Keratinocyte (primary cell): ENCODE results near the gene FBXO27. TPM values are rescaled to one million over a fixed set of nuclear protein-coding genes. Genes with fewer than 3 reads are reported as not detected.

Experiments used
- DNase-seq: peaks from one replicate; pipeline ENCODE4 v3.0.0-alpha.2; 2011; ENCODE audit warnings: low read depth, missing footprints, low spot score
- FAIRE-seq: peaks from 2 replicates; lab custom pipeline; 2011; peaks lifted over from hg19 to GRCh38; lab: Jason Lieb, UNC
- H2AFZ ChIP-seq: 2 replicates; pipeline ENCODE4 v1.6.0; 2012; ENCODE audit warnings: low read length, control low read depth, inconsistent platforms; ENCODE audit not compliant: control insufficient read depth
- H3K27ac ChIP-seq: 2 replicates; pipeline ENCODE4 v1.5.1; 2011; ENCODE audit warnings: low read length; ENCODE audit not compliant: control insufficient read depth, insufficient read depth
- H3K27me3 ChIP-seq: 3 replicates; pipeline ENCODE4 v1.6.0; 2011; ENCODE audit warnings: low read length; ENCODE audit not compliant: control insufficient read depth, insufficient read depth; ENCODE audit errors: extremely low read depth
- H3K36me3 ChIP-seq, 2 experiments: 2 replicates in 1 of 2; 3 replicates in 1 of 2; pipeline ENCODE4 v1.5.1; 2011; ENCODE audit warnings: low read length in 2 of 2, mild to moderate bottlenecking in 1 of 2; ENCODE audit not compliant: control insufficient read depth in 2 of 2, insufficient read depth in 2 of 2; ENCODE audit errors: extremely low read depth in 1 of 2
- H3K4me1 ChIP-seq: 3 replicates; pipeline ENCODE4 v1.5.1; 2011; ENCODE audit warnings: low read length; ENCODE audit not compliant: control insufficient read depth, insufficient read depth; ENCODE audit errors: extremely low read depth
- H3K4me2 ChIP-seq: 3 replicates; pipeline ENCODE4 v1.6.0; 2011; ENCODE audit warnings: low read depth, low read length; ENCODE audit not compliant: control insufficient read depth, insufficient read depth; ENCODE audit errors: extremely low read depth
- H3K4me3 ChIP-seq, 3 experiments: fragments of 200-600 bp in 1 of 3; sonication (generic) in 1 of 3; 2 replicates in 2 of 3; 3 replicates in 1 of 3; pipeline ENCODE4 v1.5.1; 2011 to 2016; ENCODE audit warnings: low read length in 3 of 3, mild to moderate bottlenecking in 3 of 3, control low read depth in 2 of 3, inconsistent platforms in 1 of 3, low read depth in 1 of 3, mixed read lengths in 1 of 3, mixed run types in 1 of 3, moderate library complexity in 1 of 3; ENCODE audit not compliant: control insufficient read depth in 2 of 3, insufficient read depth in 2 of 3; ENCODE audit errors: extremely low read depth in 1 of 3
- H3K79me2 ChIP-seq: 2 replicates; pipeline ENCODE4 v1.6.0; 2012; ENCODE audit warnings: low read length; ENCODE audit not compliant: control insufficient read depth, insufficient read depth
- H3K9ac ChIP-seq: 3 replicates; pipeline ENCODE4 v1.6.0; 2011; ENCODE audit warnings: low read length; ENCODE audit not compliant: control insufficient read depth, insufficient read depth; ENCODE audit errors: extremely low read depth
- H3K9me1 ChIP-seq: 3 replicates; pipeline ENCODE4 v1.6.0; 2011; ENCODE audit warnings: low read length; ENCODE audit not compliant: control insufficient read depth, insufficient read depth; ENCODE audit errors: extremely low read depth
- H3K9me3 ChIP-seq: 2 replicates; pipeline ENCODE4 v1.5.1; 2012; ENCODE audit warnings: low read depth, low read length; ENCODE audit not compliant: control insufficient read depth
- H4K20me1 ChIP-seq: 3 replicates; pipeline ENCODE4 v1.6.0; 2011; ENCODE audit warnings: low read length; ENCODE audit not compliant: control insufficient read depth, insufficient read depth; ENCODE audit errors: extremely low read depth
- EZH2 ChIP-seq: IDR thresholded peaks from one replicate; pipeline ENCODE4 v1.6.1; 2012; ENCODE audit warnings: inconsistent platforms, mild to moderate bottlenecking, low read length, moderate library complexity
- dilution Hi-C: fragments of 300-500 bp; cut with MboI; formaldehyde crosslinking; loops from one replicate; pipeline ENCODE4 v1.7.0; 2020; ENCODE audit warnings: low sequenced_read_pairs; ENCODE audit not compliant: extremely low pct_ligation_motif_present
- polyA plus RNA-seq, 5 experiments: library from polyadenylated mRNA; depleted of rRNA in 3 of 5; stranded (reverse) in 3 of 5; stranded (forward) in 1 of 5; unstranded in 1 of 5; fragments of >200 nt; gene quantifications; 1 replicate in 1 of 5; 2 replicates in 3 of 5; 3 replicates in 1 of 5; pipeline versions ENCODE4 v1.2.1 to v1.2.3, GENCODE V29; 2011 to 2012; ENCODE audit warnings: missing spikeins in 2 of 5, low read depth in 1 of 5, low replicate concordance in 1 of 5
- TF ChIP-seq, protein P1 (sequence below), 3 experiments: IDR thresholded peaks in 1 of 3; conservative IDR thresholded peaks in 1 of 3; optimal IDR thresholded peaks in 1 of 3; 2 replicates in 2 of 3; 3 replicates in 1 of 3; pipeline versions ENCODE3 to v1.5.1; 2011; ENCODE audit warnings: low read length in 3 of 3, mild to moderate bottlenecking in 3 of 3, moderate library complexity in 2 of 3, control low read depth in 1 of 3, inconsistent platforms in 1 of 3; ENCODE audit not compliant: insufficient read depth in 2 of 3; ENCODE audit errors: extremely low read depth in 1 of 3

Gene FBXO27
- polyA plus RNA-seq, 1 donor (not counting 4 experiments of a cell fraction or from before 2014, with no cell fraction given) = 4.4 TPM

DNA sequence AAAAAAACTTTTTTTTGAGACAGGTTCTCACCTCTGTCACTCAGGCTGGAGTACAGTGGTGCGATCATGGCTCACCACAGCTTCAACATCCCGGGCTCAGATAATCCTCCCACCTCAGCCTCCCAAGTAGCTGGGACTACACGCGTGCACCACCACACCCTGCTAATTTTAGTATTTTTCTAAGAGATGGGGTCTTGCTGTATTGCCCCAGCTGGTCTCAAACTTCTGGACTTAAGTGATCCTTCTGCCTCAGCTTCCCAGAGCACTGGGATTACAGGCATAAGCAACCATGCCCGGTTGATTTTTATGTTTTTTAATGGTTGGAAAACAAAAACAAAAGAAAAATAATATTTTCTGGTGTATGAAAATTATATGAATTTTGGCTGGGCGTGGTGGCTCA, 42.6 kb upstream of the FBXO27 start:
- H3K36me3 ChIP-seq = no peaks in the 10 kb centered on the region
- no peaks in the 10 kb centered on the region for H3K79me2 ChIP-seq
- H3K4me1 ChIP-seq = peaks cover 34% of the 10 kb centered on the region
- H3K9me3 ChIP-seq = no peaks in the 10 kb centered on the region
- dilution Hi-C loops = no loop called here
- TF ChIP-seq, protein P1, sequence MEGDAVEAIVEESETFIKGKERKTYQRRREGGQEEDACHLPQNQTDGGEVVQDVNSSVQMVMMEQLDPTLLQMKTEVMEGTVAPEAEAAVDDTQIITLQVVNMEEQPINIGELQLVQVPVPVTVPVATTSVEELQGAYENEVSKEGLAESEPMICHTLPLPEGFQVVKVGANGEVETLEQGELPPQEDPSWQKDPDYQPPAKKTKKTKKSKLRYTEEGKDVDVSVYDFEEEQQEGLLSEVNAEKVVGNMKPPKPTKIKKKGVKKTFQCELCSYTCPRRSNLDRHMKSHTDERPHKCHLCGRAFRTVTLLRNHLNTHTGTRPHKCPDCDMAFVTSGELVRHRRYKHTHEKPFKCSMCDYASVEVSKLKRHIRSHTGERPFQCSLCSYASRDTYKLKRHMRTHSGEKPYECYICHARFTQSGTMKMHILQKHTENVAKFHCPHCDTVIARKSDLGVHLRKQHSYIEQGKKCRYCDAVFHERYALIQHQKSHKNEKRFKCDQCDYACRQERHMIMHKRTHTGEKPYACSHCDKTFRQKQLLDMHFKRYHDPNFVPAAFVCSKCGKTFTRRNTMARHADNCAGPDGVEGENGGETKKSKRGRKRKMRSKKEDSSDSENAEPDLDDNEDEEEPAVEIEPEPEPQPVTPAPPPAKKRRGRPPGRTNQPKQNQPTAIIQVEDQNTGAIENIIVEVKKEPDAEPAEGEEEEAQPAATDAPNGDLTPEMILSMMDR (optimal IDR thresholded peaks at IDR 0.05 in 1 of 3, IDR thresholded peaks at IDR 0.05 in 1 of 3, conservative IDR thresholded peaks at IDR 0.05 in 1 of 3; ENCODE audit: extremely low read depth in 1 of 3, insufficient read depth in 2 of 3, low read length in 3 of 3) = no peak
- no peak for TF ChIP-seq EZH2
- H2AFZ ChIP-seq = no peak overlapping the region
- no peak overlapping the region for H3K27ac ChIP-seq
- no peak overlapping the region for H3K9ac ChIP-seq
- H3K4me2 ChIP-seq = no peak overlapping the region
- no peak for FAIRE-seq
- H3K4me3 ChIP-seq = no peak overlapping the region
- no peaks in the 10 kb centered on the region for H4K20me1 ChIP-seq
- DNase-seq = no peak
- no peaks in the 10 kb centered on the region for H3K27me3 ChIP-seq
- no peaks in the 10 kb centered on the region for H3K9me1 ChIP-seq

DNA sequence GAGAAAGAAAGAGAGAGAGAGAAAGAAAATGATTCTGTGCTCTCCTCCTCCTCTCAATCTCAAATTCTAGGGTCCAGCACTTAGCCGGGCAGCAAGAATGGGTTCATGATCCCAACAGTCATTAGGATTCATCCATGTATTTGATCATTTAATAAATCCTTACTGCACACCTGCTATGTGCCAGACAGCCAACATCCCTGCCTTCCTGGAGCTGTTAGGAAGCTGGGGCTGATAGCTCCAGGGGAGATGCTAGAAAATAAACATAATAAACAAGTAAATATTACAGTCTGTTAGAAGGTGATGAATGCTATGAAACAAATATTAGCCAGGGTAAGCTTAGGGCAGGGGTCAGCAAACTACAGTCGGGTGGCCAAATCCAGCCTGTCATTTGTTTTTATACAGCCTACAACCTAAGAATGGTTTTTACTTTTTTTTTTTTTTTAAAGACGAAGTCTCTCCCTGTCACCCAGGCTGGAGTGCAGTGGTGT, 41.9 kb upstream of the FBXO27 start:
- H2AFZ ChIP-seq = no peak overlapping the region
- H3K9me1 ChIP-seq = no peaks in the 10 kb centered on the region
- H3K9ac ChIP-seq = no peak overlapping the region
- H3K4me1 ChIP-seq = peaks cover 34% of the 10 kb centered on the region
- no peaks in the 10 kb centered on the region for H4K20me1 ChIP-seq
- FAIRE-seq (no peak), DNase-seq (no peak)
- H3K36me3 ChIP-seq = no peaks in the 10 kb centered on the region
- no peaks in the 10 kb centered on the region for H3K9me3 ChIP-seq
- dilution Hi-C loops = no loop called here
- no peaks in the 10 kb centered on the region for H3K27me3 ChIP-seq
- H3K79me2 ChIP-seq = no peaks in the 10 kb centered on the region
- peak overlapping the region; percentile 48 for H3K27ac ChIP-seq
- TF ChIP-seq, protein P1 (optimal IDR thresholded peaks at IDR 0.05 in 1 of 3, IDR thresholded peaks at IDR 0.05 in 1 of 3, conservative IDR thresholded peaks at IDR 0.05 in 1 of 3; ENCODE audit: extremely low read depth in 1 of 3, insufficient read depth in 2 of 3, low read length in 3 of 3) = no peak
- TF ChIP-seq EZH2 = no peak
- H3K4me3 ChIP-seq = no peak overlapping the region
- H3K4me2 ChIP-seq = no peak overlapping the region
